HG02852 (cell line): Measurements from ENCODE around the gene ZBTB7B.

Experiments
- ATAC-seq: cut with Tn5 transposase; IDR thresholded peaks from one replicate; pipeline ENCODE4 v1.9.1; 2021; ENCODE audit warnings: mild to moderate bottlenecking, moderate library complexity; ENCODE audit not compliant: unreplicated experiment

Gene ZBTB7B

DNA sequence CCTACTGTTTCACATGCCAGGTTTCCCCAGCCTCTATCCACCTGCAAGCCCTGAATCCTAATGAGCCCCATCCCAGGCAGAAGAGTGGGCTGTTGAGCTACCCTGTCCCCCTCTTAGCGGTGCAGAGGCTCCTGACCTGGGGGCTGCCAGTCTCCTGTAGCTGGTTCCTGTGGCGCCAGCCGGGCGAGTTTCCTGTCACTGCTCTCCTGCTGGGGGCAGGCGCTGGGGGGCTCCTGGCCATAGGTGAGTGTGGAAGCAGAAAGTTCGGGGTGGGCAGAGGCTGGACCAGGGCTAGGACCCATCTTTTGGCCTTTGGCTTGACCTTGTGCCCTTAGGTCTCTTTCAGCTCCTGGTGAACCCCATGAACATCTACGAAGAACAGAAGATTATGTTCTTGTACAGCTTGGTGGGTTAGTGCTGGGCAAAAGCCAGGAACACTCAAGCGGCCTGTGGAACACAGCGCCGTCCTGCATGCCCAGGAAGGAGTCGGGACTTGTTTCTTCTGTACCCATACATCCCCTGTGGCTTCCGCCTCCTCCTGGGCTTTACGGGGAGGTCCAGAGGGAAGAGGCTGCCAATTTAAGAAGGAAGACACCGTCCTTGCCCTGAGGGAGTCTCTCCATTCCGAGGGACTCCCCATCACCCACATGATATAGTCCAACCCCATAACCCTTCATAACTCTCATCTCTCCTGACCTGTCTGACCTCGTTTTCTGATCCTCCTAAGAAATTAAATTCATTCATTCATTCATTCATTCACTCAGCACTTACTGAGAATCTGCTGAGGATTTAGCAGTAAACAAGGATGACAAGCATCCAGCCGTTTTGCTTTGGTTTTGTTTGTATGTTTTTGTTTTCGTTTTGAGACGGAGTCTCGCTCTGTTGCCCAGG is 32.0 kb downstream of the ZBTB7B start:
- no peak for ATAC-seq

DNA sequence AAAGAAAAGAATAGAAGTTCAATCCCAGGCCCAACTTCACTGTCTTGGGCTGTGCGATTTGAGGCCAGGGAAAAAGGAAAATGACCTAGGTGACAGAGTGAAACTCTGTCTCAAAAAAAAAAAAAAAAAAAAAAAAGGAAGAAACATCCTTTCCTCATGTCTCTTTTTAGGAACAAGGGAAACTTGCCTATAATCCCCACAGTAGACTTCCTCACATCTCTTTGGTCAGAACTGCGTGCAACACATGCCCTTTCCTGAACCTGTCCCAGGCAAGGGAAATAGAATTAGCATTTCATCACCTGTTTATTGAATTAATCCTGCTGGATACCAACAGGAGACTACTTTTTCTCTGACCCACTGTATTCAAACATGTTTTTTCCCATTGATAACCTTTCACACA is 33.3 kb downstream of the ZBTB7B start:
- ATAC-seq = no peak

DNA sequence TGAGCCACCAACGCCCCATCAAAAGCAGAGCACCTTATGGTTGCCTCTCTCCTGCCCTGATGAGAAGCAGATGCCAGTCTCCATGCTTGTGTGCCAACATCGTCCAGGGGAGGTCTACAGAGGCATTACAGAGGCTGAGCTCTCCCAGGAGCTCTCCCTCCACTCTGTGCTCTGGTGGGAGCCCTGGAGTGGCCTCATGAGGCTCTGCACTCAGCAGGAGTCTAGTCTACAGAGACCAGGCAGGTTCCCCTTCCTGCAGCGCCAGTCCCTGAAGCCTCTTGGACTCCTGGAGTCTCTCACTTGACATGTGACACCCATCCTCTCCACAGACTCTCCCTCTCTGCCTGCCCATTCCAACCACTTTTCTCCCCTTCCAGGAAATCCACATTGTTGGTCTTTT is 34.4 kb downstream of the ZBTB7B start:
- ATAC-seq = no peak

DNA sequence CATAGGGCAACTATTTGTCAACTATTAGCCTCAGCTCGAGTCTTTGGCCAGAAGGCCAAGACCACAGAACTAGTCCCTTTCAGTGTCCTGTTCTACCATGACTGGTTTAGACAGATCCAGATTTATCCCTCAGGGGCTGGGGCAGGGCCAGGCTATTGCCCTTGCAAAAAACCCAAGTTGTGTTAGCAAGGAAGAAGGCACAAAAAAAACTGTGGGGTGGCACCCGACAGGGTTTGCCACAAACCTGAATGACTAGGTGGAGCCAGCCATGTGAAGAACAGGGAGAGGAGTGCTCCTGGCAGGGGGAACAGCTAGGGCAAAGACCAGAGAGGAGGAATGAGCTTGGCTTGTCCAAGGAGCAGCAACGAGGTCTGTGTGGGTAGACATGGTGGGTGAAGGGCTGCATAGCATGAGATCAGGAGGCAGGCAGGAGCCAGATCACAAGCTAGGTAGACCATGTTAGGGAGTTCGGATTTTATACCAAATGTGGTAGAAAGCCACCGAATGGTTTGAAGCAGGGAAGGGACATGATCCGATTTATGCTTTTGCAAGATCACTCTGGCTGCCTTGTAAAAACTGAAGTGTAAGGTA is 35.3 kb downstream of the ZBTB7B start:
- ATAC-seq = no peak

DNA sequence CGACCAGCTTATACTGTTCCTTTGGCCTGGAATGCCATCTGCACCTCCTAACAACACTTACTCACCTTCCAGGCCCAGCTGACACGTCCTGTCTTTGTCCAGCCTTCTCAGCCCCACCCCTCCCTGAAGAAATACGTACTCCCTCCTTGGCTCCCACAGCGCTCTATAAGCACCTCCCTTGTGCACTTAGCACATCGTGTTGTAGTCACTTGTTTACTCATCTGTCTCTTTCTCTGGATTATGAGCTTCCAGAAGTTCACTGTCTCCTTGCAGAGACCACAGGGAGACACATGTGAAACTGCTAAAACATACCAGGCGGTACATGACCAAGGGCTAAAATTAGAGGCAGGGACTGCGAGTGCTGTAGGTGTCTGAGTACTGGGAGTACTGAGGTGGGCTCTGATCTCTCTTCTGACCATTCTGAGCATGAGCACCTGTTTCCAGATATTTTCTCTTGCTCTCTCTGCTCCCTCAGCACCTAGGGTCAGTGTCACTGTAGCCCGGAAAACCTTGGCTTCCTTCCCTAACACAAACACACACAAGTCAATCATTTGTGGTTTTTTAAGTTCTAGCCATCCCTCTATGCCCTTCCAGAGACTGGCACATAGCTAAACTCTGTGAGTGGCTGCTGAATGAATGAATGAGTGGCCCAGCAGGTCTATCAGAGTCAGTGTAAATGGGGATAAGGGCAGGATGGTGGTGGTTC is 36.2 kb downstream of the ZBTB7B start:
- no peak for ATAC-seq

DNA sequence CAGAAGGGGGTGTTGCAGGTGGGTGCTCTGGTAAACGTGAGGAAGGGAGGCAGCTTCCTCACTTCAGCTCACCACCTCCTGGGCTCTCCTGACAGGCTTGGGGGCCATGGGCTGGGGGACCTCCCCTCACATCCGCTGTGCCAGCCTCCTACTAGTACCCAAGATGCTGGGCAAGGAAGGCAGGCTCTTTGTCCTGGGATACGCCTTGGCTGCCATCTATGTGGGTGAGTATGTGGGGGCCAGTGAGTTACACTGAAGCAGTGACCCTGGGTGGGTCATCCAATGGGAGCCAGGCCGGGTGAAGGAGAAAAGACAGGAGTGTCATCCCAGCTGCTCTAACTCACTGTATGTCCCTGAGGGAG is 36.7 kb downstream of the ZBTB7B start:
- no peak for ATAC-seq

DNA sequence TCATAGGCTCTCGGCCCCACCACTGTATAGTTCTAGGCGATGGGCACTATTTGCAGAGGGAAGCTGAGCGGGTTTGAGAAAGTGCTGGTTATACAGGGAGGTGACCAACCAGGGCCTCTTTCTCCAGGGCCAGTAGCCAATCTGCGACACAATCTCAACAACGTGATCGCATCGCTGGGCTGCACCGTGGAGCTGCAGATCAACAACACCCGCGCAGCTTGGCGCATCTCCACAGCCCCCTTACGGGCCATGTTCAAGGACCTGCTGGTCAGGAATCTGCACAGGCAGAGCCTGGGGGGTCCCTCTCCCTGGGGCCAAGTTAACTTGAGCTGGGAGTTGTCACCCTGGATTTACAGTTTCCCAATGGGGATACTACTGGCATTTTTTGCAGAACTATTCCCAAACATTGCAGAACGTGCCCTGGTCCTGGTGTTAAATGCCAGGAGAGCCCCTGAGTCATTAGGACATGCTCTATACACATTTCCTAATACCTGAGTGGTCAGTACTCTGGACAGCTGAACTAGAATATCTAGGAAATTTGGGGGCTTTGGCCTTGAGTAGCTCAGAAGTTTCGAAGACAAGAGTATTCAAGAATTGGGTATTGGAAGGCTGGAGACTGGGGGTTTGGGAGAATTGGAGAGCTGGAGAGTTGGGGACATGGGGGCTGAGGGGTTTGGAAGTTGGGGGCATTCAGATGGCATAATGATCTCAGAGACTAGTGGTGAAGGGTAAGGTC is 37.9 kb downstream of the ZBTB7B start:
- ATAC-seq = no peak

DNA sequence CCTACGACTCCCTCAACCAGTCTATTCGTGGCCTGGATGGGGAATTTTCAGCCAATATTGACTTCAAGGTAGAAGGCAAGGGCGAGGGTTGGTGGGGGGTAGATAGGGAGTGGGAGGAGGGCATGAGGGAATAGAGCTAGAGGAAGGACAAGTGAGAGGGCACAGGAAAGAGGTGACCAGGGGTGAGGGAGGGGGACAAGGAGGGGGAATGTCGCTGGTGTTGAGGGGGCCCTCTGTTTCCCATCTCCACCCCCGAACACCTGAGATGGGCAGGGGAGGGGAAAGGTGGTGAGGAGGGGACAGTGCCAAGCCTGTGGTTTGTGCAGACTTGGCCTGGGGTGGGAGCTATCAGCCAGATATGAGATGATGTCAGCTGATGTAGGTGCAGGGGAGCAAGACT is 40.2 kb downstream of the ZBTB7B start:
- ATAC-seq = no peak

DNA sequence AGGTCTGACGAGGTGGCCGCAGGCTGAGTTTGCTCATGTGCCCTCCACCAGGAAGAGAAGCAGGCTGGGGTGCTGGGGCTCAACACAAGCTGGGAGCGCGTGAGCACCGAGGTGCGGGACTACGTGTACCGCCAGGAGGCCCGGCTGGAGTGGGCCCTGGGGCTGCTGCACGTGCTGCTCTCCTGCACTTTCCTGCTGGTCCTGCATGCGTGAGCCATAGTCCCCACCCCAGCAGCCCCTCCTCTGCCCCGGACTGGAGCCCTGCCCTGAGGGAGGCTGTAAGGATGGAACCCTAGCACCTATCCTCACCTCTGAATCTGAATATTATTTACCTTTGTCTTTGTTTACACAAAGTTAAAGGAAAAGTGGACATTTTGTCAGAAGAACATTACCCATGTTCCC is 40.7 kb downstream of the ZBTB7B start:
- ATAC-seq = no peak

DNA sequence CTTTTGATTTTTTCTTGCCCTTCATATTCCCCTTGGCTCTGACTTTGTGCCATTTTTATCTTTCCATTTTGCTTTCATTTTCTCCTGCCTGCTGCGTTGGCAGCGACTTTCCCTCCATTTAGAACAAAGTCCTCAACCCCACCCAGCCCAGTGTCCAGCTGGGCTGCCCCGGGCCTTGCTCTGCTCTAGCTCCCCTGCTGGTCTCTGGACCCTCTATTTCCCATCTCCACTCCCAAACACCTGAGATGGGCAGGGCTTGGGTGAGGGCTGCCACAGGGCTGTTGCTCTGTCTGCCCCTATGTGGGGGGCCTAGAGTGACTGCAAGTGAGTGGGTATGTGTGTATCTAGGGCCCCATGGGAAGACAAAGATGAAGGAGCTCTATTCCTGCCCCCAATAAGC is 41.2 kb downstream of the ZBTB7B start:
- no peak for ATAC-seq

DNA sequence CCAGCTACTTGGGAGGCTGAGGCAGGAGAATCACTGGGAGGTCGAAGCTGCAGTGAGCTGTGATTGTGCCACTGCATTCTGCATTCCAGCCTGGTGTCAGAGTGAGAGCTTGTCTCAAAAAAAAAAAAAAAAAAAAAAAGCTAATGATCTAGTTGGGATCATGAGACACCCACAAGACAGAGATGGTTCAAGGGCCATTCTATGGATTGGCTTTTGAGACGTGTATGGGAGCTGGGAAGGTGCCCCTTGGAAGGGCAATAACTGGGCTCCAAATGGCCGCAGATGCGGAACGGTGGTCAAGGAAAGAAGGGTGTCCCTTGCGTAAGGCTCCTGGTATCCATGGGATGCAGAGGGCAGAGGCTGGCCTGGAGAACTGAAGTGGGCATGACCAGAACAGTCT is 41.8 kb downstream of the ZBTB7B start:
- ATAC-seq = no peak

DNA sequence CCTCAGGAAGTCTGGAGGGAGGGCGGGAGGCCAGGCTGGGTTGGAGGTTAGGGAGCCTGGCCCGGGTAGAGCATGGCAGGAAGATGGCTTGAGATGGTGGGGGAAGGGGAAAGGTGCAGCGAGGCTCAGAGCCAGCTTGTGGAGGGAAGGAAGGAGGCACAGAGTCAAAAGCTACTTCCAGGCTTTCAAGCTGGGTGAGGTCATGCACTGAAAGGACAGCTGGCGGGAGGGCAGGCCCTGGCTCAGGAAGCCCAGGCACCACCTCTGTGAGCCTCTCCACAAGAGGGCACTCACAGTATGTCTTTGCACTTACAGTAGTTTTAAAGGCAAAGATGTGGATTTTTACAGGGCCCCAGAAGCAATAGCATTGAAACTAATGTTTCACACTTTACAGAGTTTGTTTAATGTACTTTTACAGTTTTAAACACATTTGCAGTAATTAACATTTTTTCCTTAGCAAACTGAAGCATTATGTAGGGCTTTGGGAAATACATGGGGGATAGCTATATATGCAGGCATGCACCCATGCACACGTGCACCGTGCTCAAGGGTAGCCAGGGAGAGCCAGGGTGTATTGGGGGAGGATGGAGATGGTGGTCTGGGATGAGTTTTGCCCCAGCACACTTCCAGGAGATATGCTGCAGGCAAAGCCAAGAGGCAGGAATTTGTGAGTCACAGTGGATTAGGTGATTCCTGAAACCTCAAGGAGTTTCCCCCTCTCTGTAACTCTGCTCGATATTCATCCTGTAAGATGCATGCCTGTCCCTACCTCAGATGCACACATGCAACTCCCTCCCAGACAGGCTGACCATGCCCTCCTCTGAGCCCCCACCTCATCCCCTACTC is 42.4 kb downstream of the ZBTB7B start:
- ATAC-seq = no peak

DNA sequence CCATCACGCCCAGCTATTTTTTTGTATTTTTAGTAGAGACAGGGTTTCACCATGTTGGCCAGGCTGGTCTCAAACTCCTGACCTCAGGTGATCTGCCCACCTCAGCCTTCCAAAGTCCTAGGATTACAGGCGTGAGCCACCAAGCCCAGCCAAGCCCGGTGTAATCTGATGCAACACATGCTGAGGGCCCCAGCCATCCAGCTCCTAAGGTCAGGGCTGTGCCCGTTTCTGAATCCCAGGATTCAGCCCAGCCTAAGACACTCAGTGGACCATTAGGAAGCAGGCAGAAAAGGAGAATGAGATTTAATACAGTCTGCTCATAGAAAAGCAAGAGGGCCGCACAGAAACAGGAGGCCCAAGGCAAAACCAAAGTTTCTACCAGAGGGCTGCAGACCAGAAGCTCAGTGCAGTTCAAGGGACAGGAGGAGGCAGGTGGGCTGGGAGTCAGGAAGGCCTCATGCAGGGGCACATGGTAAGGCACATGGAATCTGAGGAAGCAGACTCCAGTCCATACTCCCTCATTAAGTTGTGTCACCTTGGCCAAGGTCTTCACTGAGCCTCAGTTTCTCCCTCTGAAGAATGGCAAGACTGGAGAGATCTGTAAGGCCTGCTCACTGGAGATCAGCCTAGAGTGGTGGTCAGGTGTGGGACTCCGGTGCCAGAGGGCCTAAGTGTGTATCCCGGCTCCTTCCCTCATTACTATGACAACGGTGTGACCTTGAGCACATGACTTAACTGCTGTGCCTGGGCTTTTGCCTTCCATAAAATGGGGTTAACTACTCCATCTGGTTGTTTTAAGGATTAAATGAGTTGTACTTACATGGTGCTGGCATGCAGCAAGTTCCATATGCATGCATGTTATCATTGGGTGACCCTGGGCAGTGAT is 46.1 kb downstream of the ZBTB7B start:
- ATAC-seq = no peak

DNA sequence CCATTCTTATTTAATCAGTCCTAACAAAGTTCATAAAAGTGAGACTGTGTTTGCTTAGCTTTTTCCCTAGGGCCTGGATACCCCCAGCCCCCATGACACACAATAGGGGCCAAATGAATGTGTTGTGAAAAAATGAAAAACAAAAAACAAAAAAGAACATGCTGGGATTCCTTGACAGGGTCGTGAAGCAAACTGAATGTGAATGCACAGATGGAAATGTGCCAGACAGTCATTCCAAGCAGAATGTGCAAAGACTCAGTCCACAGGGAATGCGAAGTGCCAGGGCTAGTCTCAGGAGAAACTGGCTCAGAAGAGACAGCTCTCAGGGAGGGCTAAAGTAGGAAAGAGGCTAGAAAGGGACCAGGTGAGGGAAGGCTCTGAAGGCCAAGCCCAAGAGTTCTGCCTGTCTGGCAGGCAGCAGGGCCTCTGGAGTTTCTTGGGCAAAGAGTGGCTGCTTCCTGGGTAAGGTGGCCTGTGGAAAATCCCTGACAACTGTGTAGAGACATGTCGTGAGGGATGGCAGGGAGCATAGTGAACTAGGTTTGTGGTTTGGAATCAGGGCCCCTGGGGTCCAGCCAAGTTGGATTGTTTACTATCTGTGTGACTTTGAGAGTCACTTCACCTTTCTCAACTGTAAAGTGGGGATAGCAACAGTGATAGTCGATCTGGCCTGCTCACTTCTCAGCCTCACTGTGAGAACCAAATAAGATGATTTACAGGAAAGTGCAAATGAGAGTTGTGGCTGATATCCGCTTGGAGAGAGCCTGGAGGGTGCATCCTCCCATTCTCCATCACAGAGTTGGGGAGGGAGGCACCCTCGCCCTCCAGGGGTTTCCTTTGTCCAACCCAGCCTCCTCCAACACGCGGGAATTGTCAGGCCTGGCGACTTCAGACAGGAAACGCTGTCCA is 47.3 kb downstream of the ZBTB7B start:
- no peak for ATAC-seq

DNA sequence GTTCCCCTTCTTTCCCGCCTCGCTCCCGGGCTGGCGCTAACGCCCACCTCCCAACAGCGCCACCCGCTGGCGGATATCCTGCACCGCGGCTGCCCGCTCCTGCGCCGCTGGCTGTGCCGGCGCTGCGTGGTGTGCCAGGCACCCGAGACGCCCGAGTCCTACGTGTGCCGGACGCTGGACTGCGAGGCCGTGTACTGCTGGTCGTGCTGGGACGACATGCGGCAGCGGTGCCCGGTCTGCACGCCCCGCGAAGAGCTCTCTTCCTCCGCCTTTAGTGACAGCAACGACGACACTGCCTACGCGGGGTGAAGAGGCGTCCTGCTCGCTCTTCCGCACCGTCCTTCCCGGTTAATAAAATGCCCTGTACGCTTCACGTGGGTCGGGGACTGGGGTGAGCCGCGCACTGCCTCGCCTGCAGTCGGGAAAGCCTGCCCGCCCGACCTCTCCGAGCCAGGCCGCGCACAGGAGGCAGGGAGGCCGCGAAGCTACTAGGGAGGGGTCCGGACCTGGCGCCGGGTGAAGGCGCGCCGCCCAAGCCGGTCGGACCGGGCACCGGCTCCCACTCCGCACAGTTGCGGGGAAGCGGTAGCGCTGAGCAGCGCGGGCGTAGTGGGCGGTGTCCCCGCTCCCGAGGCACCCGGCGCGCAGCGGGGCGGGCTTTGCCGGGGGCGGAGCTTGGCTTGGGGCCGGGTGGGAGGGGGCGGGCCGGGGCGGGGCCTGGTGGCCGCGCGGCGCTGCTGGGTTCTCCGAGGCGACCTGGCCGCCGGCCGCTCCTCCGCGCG is 48.1 kb downstream of the ZBTB7B start, which contains the start of gene ADAM15:
Gene ADAM15, plus strand, starts transcription at position 757 of the 782 bp plus-strand sequence. CDS start 71 bp downstream, outside the sequence.
- peak; percentile 68 for ATAC-seq

DNA sequence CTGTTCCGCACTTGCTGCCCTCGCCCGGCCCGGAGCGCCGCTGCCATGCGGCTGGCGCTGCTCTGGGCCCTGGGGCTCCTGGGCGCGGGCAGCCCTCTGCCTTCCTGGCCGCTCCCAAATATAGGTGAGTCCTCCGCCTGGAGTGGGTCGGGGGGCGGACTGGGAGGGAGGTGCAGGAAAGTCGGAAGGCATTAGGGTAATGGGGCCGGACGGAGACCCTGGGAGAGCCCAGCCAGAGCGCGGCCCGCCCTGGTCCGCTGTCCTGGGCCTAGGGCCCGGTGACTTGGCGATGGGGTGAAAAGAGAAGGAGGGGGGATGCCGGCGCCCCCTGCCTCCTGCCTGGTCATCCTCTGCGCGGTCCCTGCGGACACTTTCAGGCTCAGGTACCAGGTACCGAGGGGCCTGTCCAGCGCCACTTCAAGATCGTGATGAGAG is 48.8 kb downstream of the ZBTB7B start:
- ATAC-seq = peak; percentile 17

DNA sequence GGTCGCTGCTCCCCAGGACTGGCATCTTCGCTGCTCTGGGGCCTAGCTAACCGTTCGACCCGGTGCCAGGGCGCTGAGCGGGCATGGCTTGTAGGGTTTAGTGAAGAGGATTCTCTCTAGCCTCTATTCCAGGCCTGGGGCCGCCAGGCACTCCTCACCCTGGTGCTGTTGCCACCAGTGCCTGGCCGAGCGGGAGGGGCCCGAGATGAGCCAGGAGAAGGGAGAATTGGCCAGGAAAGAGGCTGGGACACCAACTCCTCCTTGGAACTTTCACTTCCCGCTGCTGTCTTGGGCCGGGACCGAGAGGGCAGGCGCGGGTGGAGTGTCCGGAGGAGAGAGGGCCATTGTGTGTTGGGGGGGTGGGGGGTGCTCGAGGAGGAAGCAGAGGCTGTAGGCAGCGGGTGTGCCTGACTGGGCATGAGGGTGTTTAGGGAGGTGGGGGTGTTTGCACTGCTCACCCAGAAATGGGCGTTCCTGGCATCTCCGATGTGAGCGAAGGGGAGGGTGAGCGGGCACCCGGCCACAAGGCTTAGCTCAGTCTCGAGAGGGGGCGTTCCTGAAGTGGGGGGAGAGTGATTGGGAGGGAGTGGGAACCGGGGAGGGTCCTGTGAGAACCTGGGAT is 49.3 kb downstream of the ZBTB7B start:
- ATAC-seq = peak; percentile 12
